Measurements from ENCODE around the gene NR5A2.

DNA sequence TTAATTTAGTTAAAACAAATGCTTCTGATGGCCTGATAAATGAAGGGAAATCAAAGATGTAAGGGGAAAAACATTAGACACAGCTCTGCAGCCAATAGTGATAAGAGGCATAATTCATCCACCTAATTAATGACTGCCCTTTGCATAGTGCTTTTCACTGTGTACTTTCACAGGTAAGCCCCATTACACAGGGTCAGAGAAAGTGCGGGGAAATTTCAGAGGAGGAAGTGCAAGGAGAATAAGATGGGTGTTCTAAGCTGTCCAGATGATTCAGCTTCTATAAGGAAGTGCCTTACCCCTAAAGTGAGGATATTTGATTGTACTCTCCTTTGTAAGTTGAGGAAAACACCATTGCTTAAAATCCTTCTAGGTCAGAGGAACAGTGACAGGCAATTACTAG lies 88.0 kb downstream of the NR5A2 start:
- TF ChIP-seq, protein P1, sequence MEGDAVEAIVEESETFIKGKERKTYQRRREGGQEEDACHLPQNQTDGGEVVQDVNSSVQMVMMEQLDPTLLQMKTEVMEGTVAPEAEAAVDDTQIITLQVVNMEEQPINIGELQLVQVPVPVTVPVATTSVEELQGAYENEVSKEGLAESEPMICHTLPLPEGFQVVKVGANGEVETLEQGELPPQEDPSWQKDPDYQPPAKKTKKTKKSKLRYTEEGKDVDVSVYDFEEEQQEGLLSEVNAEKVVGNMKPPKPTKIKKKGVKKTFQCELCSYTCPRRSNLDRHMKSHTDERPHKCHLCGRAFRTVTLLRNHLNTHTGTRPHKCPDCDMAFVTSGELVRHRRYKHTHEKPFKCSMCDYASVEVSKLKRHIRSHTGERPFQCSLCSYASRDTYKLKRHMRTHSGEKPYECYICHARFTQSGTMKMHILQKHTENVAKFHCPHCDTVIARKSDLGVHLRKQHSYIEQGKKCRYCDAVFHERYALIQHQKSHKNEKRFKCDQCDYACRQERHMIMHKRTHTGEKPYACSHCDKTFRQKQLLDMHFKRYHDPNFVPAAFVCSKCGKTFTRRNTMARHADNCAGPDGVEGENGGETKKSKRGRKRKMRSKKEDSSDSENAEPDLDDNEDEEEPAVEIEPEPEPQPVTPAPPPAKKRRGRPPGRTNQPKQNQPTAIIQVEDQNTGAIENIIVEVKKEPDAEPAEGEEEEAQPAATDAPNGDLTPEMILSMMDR (conservative IDR thresholded peaks at IDR 0.05) = no peak
- TF ChIP-seq EZH2 (IDR thresholded peaks at IDR 0.05; ENCODE audit: low read depth) = no peak

Data from PC-9 (cell line).